Astrocyte (in vitro differentiated cells and primary cell): Measurements from ENCODE around the gene SRSF1. TPM values are rescaled to one million over a fixed set of nuclear protein-coding genes. Genes with fewer than 3 reads are reported as not detected.

Source experiments
- DNase-seq: peaks from one replicate; pipeline ENCODE4 v3.0.0-alpha.2; 2010; ENCODE audit warnings: low read depth
- FAIRE-seq: peaks from 2 replicates; lab custom pipeline; 2011; peaks lifted over from hg19 to GRCh38; lab: Jason Lieb, UNC
- H2AFZ ChIP-seq: 2 replicates; pipeline ENCODE4 v1.6.0; 2012; ENCODE audit warnings: low read depth, low read length, inconsistent platforms
- H3K27ac ChIP-seq: 2 replicates; pipeline ENCODE4 v1.5.1; 2011; ENCODE audit warnings: low read depth, low read length, inconsistent platforms
- H3K27me3 ChIP-seq: 2 replicates; pipeline ENCODE4 v1.6.0; 2011; ENCODE audit warnings: low read length, inconsistent platforms; ENCODE audit not compliant: insufficient read depth
- H3K36me3 ChIP-seq: 2 replicates; pipeline ENCODE4 v1.5.1; 2011; ENCODE audit warnings: low read length, inconsistent platforms; ENCODE audit not compliant: insufficient read depth
- H3K4me1 ChIP-seq: 2 replicates; pipeline ENCODE4 v1.5.1; 2011; ENCODE audit warnings: low read length, inconsistent platforms; ENCODE audit not compliant: insufficient read depth
- H3K4me2 ChIP-seq: 2 replicates; pipeline ENCODE4 v1.6.0; 2012; ENCODE audit warnings: low read length, inconsistent platforms
- H3K4me3 ChIP-seq: 2 replicates; pipeline ENCODE4 v1.5.1; 2011; ENCODE audit warnings: low read depth, mild to moderate bottlenecking, low read length, inconsistent platforms; ENCODE audit not compliant: insufficient read depth
- H3K79me2 ChIP-seq: 2 replicates; pipeline ENCODE4 v1.6.0; 2012; ENCODE audit warnings: mild to moderate bottlenecking, low read length, inconsistent platforms; ENCODE audit not compliant: insufficient read depth
- H3K9ac ChIP-seq: 2 replicates; pipeline ENCODE4 v1.6.0; 2012; ENCODE audit warnings: mild to moderate bottlenecking, low read length, inconsistent platforms
- H3K9me3 ChIP-seq: 2 replicates; pipeline ENCODE4 v1.5.1; 2012; ENCODE audit warnings: low read depth, mild to moderate bottlenecking, low read length, inconsistent platforms; ENCODE audit not compliant: insufficient read depth
- H4K20me1 ChIP-seq: 2 replicates; pipeline ENCODE4 v1.6.0; 2012; ENCODE audit warnings: low read length, inconsistent platforms; ENCODE audit not compliant: insufficient read depth
- H3K27ac Mint-ChIP-seq: one replicate; pipeline ENCODE4 v1.8.0; 2021; ENCODE audit warnings: mild to moderate bottlenecking, mixed read lengths; ENCODE audit not compliant: unreplicated experiment
- H3K27me3 Mint-ChIP-seq: one replicate; pipeline ENCODE4 v1.8.0; 2021; ENCODE audit warnings: low read depth, mixed read lengths; ENCODE audit not compliant: unreplicated experiment
- H3K36me3 Mint-ChIP-seq: one replicate; pipeline ENCODE4 v1.8.0; 2021; ENCODE audit warnings: low read depth, mixed read lengths; ENCODE audit not compliant: unreplicated experiment
- H3K4me1 Mint-ChIP-seq: one replicate; pipeline ENCODE4 v1.8.0; 2021; ENCODE audit warnings: low read depth, mixed read lengths; ENCODE audit not compliant: unreplicated experiment
- H3K4me3 Mint-ChIP-seq: one replicate; pipeline ENCODE4 v1.8.0; 2021; ENCODE audit warnings: mild to moderate bottlenecking, moderate library complexity, mixed read lengths; ENCODE audit not compliant: unreplicated experiment
- H3K9me3 Mint-ChIP-seq: one replicate; pipeline ENCODE4 v1.8.0; 2021; ENCODE audit warnings: mild to moderate bottlenecking, mixed read lengths; ENCODE audit not compliant: unreplicated experiment
- EZH2 ChIP-seq: IDR thresholded peaks from 2 replicates; pipeline ENCODE4 v1.6.1; 2012; ENCODE audit warnings: mild to moderate bottlenecking, low read length, inconsistent platforms; ENCODE audit not compliant: insufficient read depth
- total RNA-seq: library from RNA; stranded (reverse); gene quantifications from 2 replicates; pipeline ENCODE4 v1.2.1, GENCODE V29; 2021
- TF ChIP-seq, protein P1 (sequence below): IDR thresholded peaks from 2 replicates; pipeline ENCODE4 v1.5.1; 2011; ENCODE audit warnings: low read depth, mild to moderate bottlenecking, inconsistent platforms, low read length, moderate library complexity; ENCODE audit not compliant: insufficient read depth

Gene SRSF1
- total RNA-seq, 1 donor from 2014 or later, result 196 TPM

DNA sequence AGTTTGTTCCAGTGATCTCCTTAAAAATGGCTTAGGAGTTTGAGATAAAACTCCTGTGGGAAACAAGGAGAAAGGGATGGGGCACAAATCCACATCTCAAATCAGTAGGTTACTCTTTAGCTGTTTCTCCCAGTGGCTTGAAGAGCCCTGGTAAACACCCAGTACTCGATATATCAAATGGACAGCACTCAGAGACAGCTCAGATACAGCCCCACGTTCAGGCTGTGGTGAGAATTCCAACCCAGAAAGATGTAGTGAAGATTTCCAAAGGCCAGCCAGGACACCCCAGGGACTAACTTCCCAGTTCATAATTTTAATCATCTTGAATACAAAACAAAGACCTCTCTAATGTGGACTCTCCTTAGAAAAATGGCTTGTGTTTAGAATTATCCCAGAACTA, 12.6 kb downstream of the SRSF1 start:
- Histone ChIP-seq H3K4me1 (no peaks in the 10 kb centered on the region), H3K4me2 (no peak overlapping the region), H3K9ac (no peak overlapping the region), H3K27ac (no peak overlapping the region), H3K4me3 (no peak overlapping the region), H4K20me1 (peaks cover 21% of the 10 kb centered on the region), H3K27me3 (no peaks in the 10 kb centered on the region), H3K79me2 (peaks cover 14% of the 10 kb centered on the region), H2AFZ (no peak overlapping the region), H3K9me3 (no peaks in the 10 kb centered on the region), H3K36me3 (peaks cover 17% of the 10 kb centered on the region)
- peak overlapping the region; percentile 6 for H3K27ac Mint-ChIP-seq
- H3K4me1 Mint-ChIP-seq, result peaks cover 37% of the 10 kb centered on the region
- FAIRE-seq (no peak), DNase-seq (no peak)
- TF ChIP-seq, protein P1, sequence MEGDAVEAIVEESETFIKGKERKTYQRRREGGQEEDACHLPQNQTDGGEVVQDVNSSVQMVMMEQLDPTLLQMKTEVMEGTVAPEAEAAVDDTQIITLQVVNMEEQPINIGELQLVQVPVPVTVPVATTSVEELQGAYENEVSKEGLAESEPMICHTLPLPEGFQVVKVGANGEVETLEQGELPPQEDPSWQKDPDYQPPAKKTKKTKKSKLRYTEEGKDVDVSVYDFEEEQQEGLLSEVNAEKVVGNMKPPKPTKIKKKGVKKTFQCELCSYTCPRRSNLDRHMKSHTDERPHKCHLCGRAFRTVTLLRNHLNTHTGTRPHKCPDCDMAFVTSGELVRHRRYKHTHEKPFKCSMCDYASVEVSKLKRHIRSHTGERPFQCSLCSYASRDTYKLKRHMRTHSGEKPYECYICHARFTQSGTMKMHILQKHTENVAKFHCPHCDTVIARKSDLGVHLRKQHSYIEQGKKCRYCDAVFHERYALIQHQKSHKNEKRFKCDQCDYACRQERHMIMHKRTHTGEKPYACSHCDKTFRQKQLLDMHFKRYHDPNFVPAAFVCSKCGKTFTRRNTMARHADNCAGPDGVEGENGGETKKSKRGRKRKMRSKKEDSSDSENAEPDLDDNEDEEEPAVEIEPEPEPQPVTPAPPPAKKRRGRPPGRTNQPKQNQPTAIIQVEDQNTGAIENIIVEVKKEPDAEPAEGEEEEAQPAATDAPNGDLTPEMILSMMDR, result no peak
- no peak for TF ChIP-seq EZH2
- H3K9me3 Mint-ChIP-seq, result no peaks in the 10 kb centered on the region
- peaks cover 4% of the 10 kb centered on the region for H3K36me3 Mint-ChIP-seq
- no peak overlapping the region for H3K4me3 Mint-ChIP-seq
- H3K27me3 Mint-ChIP-seq, result no peaks in the 10 kb centered on the region

DNA sequence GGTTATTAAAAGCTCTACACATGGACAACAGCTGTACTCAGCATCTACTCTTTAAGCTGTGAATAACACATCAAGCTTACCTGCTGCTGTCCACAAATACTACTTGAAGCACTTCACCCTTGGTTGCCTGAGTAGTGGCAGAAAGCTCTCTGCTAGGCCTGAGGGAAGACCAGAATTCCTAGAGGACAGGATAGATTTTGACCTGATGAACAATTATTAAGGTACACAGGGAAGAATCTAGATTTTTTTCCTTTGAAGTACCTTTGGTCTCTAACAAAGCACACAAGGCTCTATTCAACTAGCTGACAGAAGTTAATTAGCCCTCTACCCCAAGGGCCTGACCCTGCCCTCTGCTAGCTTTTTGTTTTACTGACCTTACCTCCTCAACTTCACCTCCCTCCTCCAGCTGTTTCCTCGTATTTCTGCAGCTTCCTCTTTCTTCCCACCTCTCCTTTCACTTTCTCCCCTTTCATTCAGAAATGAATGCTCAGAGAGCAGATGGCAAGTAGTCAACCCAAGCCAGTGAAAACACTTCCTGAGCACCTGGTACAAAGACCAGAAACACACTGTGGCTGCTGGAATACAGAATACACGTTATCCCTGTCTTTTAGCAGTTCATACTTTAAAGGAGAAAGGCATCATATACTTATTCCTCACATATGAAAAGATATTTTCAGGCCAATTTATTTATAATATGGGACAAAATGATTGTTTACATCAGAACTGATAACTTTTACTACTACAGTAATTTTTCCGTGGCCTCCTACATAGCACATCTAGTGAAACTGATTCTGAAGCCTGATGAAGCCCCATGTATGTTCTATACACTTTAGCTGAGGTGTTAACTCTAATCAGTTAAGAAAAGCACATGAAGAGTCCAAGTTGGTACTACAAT, 13.3 kb downstream of the SRSF1 start:
- no peaks in the 10 kb centered on the region for H3K27me3 ChIP-seq
- no peak overlapping the region for H3K4me3 ChIP-seq
- H3K36me3 ChIP-seq, result peaks cover 10% of the 10 kb centered on the region
- peaks cover 14% of the 10 kb centered on the region for H4K20me1 ChIP-seq
- no peak for FAIRE-seq
- peaks cover 7% of the 10 kb centered on the region for H3K79me2 ChIP-seq
- no peak overlapping the region for H3K9ac ChIP-seq
- peaks cover 39% of the 10 kb centered on the region for H3K4me1 Mint-ChIP-seq
- H3K9me3 ChIP-seq, result no peaks in the 10 kb centered on the region
- no peak overlapping the region for H3K4me2 ChIP-seq
- no peak overlapping the region for H3K27ac ChIP-seq
- peaks cover 2% of the 10 kb centered on the region for H3K36me3 Mint-ChIP-seq
- TF ChIP-seq, protein P1, result no peak
- no peak for TF ChIP-seq EZH2
- no peak overlapping the region for H2AFZ ChIP-seq
- DNase-seq, result no peak
- peak overlapping the region; percentile 1 for H3K27ac Mint-ChIP-seq
- no peaks in the 10 kb centered on the region for H3K27me3 Mint-ChIP-seq
- H3K9me3 Mint-ChIP-seq, result no peaks in the 10 kb centered on the region
- H3K4me1 ChIP-seq, result peaks cover 5% of the 10 kb centered on the region
- no peak overlapping the region for H3K4me3 Mint-ChIP-seq

DNA sequence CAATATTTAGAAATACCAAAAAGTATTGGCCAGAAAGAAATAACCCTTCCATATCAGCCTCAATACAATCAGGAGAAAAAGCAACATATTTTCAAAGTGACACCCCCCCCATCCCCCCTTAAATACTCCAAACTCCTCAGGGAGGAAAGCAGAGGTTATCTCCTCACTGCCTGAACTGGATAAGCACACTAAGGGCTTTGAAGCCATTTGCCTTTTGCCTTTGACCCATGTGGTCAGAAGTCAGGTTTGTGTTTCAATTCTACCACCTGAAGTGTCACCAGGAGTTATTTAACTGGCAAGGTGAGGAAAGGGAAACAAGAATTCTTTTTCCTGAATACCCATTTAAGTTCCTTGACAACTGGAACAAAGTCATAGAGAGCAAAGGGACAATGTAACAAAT, 15.5 kb downstream of the SRSF1 start:
- Mint-ChIP-seq H3K27me3 (no peaks in the 10 kb centered on the region), H3K4me3 (no peak overlapping the region), H3K4me1 (peaks cover 41% of the 10 kb centered on the region), H3K36me3 (peaks cover 2% of the 10 kb centered on the region), H3K27ac (no peak overlapping the region), H3K9me3 (no peaks in the 10 kb centered on the region)
- peaks cover 9% of the 10 kb centered on the region for H3K4me1 ChIP-seq
- peaks cover 6% of the 10 kb centered on the region for H4K20me1 ChIP-seq
- no peak overlapping the region for H3K4me3 ChIP-seq
- H3K36me3 ChIP-seq, result no peaks in the 10 kb centered on the region
- no peak overlapping the region for H3K9ac ChIP-seq
- no peak overlapping the region for H2AFZ ChIP-seq
- H3K27me3 ChIP-seq, result no peaks in the 10 kb centered on the region
- no peak overlapping the region for H3K27ac ChIP-seq
- no peak for TF ChIP-seq EZH2
- H3K4me2 ChIP-seq, result no peak overlapping the region
- no peak for DNase-seq
- FAIRE-seq, result no peak
- no peaks in the 10 kb centered on the region for H3K9me3 ChIP-seq
- peaks cover 8% of the 10 kb centered on the region for H3K79me2 ChIP-seq
